ENCODE measurements around the gene SETMAR. TPM values are rescaled to one million over a fixed set of nuclear protein-coding genes. Genes with fewer than 3 reads are reported as not detected.
"Not testable (repeated sequence)": the region's sequence is repeated elsewhere in the genome, so short reads cannot be mapped to it uniquely, and the experiment has no call there.

SETMAR gene
- total and polyA plus RNA-seq, 3 donors from 2014 or later, result 19.3 to 36.9 (median 31.0) TPM

DNA sequence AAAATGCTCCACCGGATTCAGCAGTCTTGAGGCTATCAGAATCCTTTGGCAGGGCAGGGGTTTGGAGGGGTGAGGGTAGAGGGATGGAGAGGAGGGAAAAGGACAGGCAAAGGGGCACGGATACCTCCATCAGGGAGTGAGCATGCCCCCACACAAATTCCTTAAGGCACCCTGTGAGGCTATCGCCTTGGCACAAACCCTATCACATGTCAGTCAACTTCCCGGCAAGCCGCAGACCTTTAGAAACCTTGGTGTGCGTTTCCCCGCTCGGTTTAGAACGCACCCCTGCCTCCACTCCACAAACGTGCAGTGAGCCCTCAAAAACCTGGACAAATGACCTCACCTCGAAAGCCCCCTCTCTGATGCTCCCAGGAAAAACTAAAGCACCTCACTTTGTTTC is 422 bp upstream of the SETMAR start:
- Histone ChIP-seq H3K27ac (peak overlapping the region; percentile 90 to 94), H3K4me1 (peaks cover 36% of the 10 kb centered on the region), H3K36me3 (ENCODE audit: low read depth, missing control alignments) (no peaks in the 10 kb centered on the region), H3K9me3 (no peaks in the 10 kb centered on the region), H3K4me3 (peak overlapping the region; percentile 72 to 73), H3K27me3 (no peaks in the 10 kb centered on the region)
- intact Hi-C loops (cut with DNase I; ENCODE audit: low total_unique reads), result no loop called here
- DNase-seq, result no peak
- TF ChIP-seq, protein P1, sequence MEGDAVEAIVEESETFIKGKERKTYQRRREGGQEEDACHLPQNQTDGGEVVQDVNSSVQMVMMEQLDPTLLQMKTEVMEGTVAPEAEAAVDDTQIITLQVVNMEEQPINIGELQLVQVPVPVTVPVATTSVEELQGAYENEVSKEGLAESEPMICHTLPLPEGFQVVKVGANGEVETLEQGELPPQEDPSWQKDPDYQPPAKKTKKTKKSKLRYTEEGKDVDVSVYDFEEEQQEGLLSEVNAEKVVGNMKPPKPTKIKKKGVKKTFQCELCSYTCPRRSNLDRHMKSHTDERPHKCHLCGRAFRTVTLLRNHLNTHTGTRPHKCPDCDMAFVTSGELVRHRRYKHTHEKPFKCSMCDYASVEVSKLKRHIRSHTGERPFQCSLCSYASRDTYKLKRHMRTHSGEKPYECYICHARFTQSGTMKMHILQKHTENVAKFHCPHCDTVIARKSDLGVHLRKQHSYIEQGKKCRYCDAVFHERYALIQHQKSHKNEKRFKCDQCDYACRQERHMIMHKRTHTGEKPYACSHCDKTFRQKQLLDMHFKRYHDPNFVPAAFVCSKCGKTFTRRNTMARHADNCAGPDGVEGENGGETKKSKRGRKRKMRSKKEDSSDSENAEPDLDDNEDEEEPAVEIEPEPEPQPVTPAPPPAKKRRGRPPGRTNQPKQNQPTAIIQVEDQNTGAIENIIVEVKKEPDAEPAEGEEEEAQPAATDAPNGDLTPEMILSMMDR (IDR thresholded peaks at IDR 0.05), result no peak
- no peak for TF ChIP-seq POLR2A (IDR thresholded peaks at IDR 0.05)
- WGBS, 2 donors, result 44 to 45% methylated on average over 11 of the region's 11 CpGs

DNA sequence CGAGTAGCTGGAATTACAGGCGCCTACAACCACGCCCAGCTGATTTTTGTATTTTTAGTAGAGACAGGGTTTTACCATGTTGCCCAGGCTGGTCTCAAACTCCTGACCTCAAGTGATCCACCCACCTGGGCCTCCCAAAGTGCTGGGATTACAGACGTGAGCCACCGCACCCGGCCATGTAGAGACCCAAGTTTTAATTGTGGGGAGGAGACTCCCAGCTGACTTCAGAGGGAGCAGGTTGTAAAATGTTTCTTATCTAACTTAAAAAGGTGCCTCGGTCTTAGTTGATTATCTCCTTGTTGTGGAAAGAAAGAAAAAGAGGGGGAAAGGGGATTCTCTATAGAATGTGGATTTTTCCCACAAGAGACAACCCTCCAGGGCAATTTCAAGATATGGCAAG is 2.0 kb downstream of the SETMAR start:
- Histone ChIP-seq H3K4me1 (peaks cover 58% of the 10 kb centered on the region), H3K27ac (peak overlapping the region; percentile 90 to 94)
- DNase-seq; intact Hi-C loops (cut with DNase I; ENCODE audit: low total_unique reads); H3K27me3 ChIP-seq; H3K9me3 ChIP-seq; H3K4me3 ChIP-seq; H3K36me3 ChIP-seq (ENCODE audit: low read depth, missing control alignments): not testable (repeated sequence)
- WGBS, 2 donors, result 63 to 65% methylated on average over 7 of the region's 7 CpGs

DNA sequence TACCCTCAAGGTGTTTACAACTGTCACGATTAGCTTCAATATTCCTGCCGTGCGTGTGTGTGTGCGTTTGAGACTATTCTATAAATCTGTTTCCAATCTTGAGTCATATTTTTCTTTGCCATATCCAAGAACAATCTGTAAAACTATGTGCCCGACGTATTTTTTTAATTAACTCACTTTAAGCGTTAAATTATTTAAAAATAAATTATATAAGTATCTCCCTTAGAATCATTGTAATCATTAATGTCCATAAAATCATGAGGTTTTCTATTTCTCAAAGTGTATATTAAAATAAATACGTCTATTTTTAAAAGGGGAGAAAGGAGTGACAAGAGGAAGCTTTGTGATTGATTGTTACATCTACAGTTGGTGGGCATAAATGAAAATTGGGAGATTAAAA is 2.9 kb downstream of the SETMAR start:
- H3K36me3 ChIP-seq (ENCODE audit: low read depth, missing control alignments), result no peaks in the 10 kb centered on the region
- H3K4me1 ChIP-seq, result peaks cover 58% of the 10 kb centered on the region
- H3K9me3 ChIP-seq, result no peaks in the 10 kb centered on the region
- no peak for DNase-seq
- H3K27me3 ChIP-seq, result no peaks in the 10 kb centered on the region
- TF ChIP-seq, protein P1 (IDR thresholded peaks at IDR 0.05), result no peak
- TF ChIP-seq POLR2A (IDR thresholded peaks at IDR 0.05), result no peak
- intact Hi-C loops (cut with DNase I; ENCODE audit: low total_unique reads), result no loop called here
- H3K27ac ChIP-seq, result peak overlapping the region; percentile 90 to 94
- no peak overlapping the region for H3K4me3 ChIP-seq
- WGBS, 2 donors, result 76 to 80% methylated on average over 8 of the region's 8 CpGs

DNA sequence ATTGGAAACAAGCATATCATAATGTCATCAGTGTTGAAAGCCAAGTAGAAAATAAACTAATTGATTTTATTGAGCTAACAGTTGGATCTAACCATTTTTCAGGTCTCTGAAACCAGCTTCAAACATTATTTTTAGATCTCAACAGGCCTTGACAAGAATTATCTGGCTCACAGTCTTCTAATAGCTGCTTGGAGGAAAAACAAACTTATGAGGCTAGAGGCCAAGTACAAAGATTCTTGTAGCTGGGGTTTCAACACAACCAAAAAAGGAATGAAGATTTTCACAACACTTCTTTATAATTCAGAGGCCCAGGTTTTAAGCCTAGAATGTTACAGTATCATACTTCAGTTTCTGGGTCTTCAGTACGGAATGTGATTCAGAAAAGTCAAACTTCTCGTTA is 3.7 kb downstream of the SETMAR start:
- H3K4me3 ChIP-seq, result no peak overlapping the region
- 38 to 39% methylated on average over 2 of the region's 2 CpGs for WGBS, 2 donors
- TF ChIP-seq, protein P1 (IDR thresholded peaks at IDR 0.05), result no peak
- no peak for TF ChIP-seq POLR2A (IDR thresholded peaks at IDR 0.05)
- no peaks in the 10 kb centered on the region for H3K36me3 ChIP-seq (ENCODE audit: low read depth, missing control alignments)
- H3K4me1 ChIP-seq, result peaks cover 62% of the 10 kb centered on the region
- no peaks in the 10 kb centered on the region for H3K9me3 ChIP-seq
- intact Hi-C loops (cut with DNase I; ENCODE audit: low total_unique reads), result no loop called here
- DNase-seq, result no peak
- H3K27ac ChIP-seq, result peak overlapping the region; percentile 90 to 94
- no peaks in the 10 kb centered on the region for H3K27me3 ChIP-seq

DNA sequence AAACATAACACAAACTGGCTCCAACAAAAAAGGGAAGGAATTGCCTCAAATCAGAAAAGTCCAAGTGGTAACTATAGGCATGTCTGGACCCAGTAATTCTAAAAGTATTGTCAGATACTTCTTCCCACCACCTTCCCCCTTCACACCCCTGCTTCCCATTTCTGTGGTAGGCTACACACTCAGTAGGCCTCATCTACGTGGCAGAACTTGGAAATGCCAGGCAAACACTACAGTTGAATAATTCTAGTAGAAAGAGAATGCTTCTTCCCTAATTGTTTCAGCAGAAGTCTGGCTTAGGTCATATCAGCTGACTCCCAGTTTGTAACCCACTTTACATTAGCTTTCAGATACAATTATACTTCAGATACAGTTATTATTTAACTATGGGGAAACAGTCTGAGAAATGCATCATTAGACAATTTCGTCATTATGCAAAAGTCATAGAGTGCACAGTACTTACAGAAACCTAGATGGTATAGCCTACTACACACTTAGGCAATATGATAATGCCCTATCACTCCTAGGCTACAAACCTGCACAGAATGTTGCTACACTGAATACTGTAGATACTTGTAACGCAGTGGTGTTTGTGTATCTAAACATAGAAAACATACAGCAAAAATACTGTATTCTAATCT is 6.4 kb downstream of the SETMAR start:
- intact Hi-C loops (cut with DNase I; ENCODE audit: low total_unique reads), result no loop called here
- TF ChIP-seq, protein P1 (IDR thresholded peaks at IDR 0.05), result no peak
- no peak for TF ChIP-seq POLR2A (IDR thresholded peaks at IDR 0.05)
- WGBS, 2 donors, result 67 to 80% methylated on average over 3 of the region's 3 CpGs
- H3K27me3 ChIP-seq, result no peaks in the 10 kb centered on the region
- no peak for DNase-seq
- H3K27ac ChIP-seq, result peak overlapping the region; percentile 90 to 94
- no peak overlapping the region for H3K4me3 ChIP-seq
- no peaks in the 10 kb centered on the region for H3K9me3 ChIP-seq
- peaks cover 56% of the 10 kb centered on the region for H3K4me1 ChIP-seq
- H3K36me3 ChIP-seq (ENCODE audit: low read depth, missing control alignments), result no peaks in the 10 kb centered on the region
